ENCODE data around the gene CTNND1.
"Not testable (repeated sequence)": the region's sequence is repeated elsewhere in the genome, so short reads cannot be mapped to it uniquely, and the experiment has no call there.

The CTNND1 gene

DNA sequence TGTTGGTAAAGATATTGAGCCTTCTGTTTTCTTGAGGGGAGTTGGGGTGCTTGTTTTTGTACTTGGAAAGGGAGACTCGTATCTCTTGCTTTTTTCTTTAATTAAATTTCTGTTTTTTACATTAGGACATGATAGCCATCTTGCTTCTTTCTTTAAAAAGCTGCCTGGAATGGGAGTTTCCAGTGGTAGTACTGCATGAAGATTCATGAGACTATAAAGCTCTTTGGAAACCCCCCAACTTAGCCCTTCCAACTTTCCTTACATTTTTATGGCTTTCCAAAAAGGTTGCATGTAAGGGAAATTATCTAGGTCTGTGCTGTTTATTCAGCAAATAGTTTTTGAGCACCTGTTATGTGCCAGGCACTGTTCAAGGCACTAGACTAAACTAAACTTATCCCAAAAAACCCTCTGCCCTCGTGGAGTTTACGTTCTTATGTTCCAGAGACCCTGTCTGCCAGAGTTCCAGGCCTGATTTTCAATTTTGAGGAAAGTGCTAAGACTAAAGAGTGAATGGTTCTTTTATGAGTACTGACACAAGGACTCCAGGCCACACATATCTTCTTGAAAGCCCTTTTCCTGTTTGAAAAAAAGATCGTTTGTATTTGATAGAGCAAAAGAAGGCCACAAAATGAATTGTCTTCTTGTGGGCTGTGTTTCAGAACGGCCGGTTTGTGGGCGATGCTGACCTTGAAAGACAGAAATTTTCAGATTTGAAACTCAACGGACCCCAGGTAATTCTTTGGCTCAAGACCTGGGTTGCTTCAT, 31.9 kb downstream of the CTNND1 start:
- no peak for DNase-seq

DNA sequence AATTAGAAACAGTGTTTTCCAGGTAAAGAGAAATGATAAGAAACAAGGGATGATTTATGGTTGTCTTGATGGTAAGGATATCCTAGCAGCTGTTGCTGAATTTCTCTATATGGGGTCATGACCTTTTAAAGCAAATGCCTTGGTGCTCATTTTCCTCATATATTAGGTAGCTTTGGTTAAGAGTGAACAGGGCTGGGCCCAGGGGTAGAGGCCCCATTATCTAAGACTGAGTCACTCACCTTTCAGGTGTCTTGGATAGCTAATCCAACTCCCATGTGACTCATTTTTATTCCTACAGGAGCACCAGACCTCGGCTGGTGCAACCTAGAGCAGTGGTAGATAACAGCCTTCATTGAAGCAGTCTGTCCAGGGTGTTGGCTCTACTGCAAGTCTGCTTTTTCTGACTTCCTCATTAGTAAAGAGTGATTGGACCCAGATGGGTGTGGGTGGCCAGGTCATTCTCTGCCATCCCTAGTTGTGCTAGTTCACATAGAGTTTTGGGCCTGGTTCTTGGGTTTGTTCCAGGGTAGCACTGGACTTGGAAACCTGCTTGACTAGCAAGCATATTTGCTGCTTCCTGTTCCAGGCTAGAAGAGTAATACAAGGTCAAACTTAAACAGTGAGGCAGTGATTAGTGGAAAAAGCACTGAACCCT, 37.4 kb downstream of the CTNND1 start:
- DNase-seq = peak in 1 of 2 donors; percentile 24

DNA sequence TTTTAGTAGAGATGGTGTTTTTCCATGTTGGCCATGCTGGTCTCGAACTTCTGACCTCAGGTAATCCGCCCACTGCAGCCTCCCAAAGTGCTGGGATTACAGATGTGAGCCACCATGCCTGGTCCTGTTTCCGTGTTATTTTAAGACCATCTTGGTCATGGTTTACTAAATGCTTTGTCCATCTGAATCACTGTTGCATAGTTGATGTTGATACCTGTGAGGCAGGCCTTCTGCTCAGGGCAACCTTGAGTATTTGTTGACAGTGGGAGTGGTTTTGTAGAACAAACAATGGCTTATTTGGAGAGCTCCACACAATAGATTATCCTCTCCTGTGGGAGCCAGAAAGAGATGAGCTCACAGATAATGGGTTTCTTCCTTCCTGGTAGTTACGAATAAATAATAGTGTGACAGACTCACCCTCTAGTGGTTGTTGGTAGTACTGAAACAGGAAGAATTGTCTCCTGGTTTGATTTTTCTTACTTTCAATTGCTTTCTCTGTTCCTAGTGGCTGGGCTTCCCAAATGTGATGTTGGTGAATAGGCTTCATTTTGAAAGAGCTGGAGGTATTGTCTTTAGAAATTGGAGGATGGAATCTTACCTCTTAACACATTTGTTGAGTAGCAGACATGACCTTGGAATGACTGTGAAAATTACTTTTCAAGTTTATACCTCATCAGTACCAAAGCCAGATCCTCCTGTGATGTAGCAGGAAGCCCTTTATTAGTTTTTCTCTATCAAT, 39.0 kb downstream of the CTNND1 start:
- peak; percentile 6 to 69 for DNase-seq

DNA sequence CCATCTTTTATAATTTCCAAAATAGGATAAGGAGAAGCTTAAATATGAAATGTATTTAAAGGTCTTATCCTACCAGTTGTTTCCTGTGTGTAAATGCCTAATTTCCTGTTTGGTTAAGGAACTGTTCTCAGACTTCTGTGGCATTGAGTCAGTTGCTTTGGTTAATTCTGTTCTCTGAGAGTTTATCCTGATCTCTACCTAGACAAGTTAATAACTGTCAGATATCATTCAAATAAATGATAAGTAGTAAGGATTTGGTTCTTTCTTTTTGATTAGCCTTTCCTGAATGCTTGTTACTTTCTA, 39.5 kb downstream of the CTNND1 start:
- no peak for DNase-seq

DNA sequence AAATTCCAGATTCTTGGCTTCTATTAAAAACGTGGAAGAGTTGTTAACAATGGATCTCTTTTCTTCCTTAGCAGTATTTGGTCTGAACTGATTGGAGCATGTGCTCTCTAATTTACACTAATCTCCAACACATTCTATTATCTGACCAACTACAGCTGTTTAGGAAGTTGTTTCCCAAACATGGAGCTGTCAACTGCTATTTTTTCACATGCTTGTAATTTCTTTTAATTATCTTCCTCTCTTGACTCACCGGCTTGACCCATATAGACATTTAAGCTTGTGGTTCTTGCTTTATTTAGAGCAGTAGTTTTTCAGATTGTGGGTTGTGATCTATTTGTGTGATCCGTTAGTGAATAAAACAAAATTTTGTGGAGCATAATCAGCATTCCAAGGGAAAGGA, 40.8 kb downstream of the CTNND1 start:
- DNase-seq = no peak

DNA sequence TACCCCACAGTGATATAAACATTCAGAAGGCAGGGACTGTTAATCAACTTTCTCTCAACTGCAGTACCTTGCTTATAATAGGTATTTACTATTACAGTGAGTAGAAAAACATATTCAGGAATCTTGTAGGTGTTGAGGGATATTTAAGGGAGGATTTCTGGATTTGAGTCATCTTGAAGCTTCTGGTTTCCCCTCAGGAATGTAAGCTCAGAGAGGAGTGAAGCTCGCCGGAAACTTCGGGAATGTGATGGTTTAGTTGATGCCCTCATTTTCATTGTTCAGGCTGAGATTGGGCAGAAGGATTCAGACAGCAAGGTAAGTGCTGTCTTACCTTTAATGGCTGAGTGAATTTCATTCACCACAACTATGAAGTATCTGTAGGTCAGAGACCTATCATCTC, 42.9 kb downstream of the CTNND1 start:
- DNase-seq = no peak

DNA sequence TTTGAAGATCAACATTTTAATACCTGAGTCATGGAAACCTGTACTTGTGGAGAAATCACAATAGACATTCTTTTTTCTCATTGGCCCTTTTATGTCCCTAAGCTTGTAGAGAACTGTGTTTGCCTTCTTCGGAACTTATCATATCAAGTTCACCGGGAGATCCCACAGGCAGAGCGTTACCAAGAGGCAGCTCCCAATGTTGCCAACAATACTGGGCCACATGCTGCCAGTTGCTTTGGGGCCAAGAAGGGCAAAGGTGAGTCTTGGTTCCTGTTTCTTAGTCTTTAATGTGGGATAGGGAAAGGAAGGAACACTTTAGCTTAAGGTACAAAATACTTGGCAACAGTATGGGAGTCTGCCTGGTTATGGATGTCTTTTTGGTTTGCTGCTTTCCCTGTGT, 44.2 kb downstream of the CTNND1 start:
- DNase-seq = no peak

DNA sequence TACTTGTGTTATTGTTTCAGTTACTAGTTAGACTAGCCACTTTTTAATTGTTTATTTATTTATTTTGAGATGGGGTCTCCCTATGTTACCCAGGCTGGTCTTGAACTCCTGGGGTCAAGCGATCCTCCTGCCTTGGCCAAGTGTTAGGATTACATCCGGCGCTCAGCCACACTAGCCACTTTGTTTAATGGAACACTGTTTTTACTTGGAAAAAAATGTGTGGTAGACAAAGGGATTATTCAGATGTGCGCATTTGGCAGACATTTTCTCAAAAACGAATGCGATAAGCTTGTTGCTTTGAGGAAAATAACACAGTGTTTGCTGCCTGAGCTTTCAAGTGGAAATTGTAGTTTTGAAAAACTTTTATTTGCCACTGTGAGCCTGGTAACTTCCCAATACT, 51.0 kb downstream of the CTNND1 start:
- DNase-seq = no peak

DNA sequence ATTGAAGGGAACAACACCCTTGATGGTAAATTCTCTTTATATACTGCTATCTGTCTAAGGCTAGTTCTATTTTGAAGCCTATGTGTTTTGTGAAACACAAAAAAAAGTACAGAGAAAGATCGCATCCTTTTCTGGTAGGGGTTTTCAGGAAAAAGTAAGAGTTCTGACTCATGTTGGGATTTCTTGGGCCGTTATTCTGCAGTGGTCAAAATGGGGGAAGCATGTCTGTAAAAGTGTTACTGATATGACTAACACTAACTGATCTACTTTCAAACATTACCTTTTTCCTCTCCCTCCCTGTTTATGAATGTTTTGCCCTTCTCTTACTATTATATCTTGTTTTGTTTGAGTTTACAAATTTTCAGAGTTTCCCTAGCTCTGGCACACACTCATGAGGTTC, 53.9 kb downstream of the CTNND1 start:
- DNase-seq = no peak

DNA sequence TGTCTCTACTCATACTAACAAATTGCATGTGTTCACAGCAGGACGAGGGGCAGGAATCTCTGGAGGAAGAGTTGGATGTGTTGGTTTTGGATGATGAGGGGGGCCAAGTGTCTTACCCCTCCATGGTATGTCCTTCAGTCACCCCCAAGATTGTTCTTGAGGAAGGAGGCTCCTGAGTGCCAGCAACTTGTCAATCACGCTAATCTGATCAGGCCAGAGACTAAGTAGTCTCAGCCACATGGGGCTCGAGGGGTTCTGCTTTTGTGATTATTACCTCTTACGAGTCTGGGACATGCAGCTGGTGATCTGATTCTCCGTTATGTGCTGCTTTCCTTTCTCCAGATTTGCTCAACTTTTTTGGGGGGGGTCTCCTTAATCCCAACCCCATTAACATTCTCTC, 54.3 kb downstream of the CTNND1 start:
- no peak for DNase-seq

DNA sequence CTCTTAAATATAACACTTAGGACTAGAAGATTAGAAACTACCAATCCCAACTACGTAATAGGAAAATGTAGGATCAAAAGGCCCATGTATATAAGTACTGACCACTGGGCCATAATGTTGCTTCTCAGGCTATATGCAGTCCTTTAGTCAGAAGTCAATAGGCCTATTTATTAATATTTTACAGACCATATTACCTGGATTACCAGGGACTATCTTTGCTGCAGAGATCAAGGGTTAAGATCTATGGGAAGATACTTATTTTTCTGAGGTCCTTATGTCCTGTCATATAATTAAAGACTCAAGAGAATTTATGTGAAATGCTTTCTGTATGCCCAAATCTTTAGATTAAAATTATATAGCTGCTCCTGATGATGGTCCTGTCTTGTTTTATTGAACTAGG, 57.2 kb downstream of the CTNND1 start:
- DNase-seq = no peak

DNA sequence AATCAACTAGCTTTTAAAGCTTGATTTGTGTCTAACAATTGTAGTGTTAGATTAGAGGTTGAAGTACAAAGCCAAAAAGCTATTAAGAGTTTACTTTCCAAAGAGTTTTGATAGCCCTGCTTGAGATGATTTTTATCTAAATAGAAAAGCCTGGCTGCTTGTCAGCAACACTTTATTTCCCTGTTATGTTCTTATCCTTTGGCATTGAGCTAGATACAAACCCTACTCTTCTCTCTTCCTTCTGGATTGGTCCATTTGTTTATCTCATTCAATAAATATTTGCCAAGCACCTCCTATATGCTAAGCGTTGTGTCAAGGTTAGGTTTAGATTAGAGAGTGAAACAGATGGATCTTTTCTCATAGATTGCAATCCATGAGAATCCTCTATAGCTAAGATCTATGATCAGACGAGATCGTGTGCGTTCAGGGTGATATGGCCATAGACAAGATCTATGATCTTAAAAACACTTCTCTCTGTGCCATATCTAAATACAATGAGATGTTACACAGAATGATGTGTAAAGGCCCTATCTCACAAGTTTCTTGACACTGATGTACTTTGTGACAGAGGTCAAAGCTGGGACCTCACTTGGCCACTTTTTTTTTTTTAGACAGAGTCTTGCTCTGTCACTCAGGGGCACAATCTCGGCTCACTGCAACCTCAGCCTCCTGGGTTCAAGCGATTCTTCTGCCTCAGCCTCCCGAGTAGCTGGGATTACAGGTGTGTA, 57.8 kb downstream of the CTNND1 start:
- DNase-seq = no peak

DNA sequence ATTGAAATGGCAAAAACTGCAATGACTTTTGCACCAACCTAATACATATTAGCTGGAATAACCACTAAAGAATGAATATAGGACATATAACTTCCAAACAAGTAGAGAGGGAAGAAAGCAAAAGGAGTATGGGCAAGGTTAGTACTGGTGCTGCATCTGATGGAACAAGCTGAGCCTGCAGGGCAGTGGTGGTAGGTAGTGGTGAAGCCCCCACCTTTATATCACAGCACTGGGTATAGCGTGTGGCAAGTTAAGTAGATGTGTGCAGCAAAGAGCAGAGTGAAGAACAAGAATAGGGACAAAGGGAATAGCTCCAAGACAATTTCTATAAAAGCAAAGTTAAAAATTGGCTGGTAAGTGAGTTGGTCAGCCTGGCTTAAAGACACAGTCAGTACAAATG, 62.3 kb downstream of the CTNND1 start:
- no peak for DNase-seq

DNA sequence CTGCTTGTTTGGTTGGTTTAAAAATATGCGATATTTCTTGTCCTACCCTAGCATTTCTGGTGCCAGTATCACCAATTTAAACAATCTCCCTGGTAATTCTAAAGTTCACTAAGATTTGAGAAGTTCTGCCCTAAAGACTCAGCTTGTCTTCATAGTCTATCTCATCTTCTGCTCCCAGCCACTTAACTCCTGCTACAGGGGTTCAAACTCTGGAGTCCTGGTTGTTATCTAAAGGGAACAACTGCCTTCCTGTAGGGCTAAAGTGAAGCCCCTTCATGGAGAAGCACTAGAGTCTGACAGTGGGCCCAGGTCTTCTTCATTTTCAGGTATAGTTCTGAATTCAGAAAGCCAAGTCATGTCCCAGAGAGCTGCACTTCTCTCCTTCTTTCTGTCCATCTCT, 73.2 kb downstream of the CTNND1 start:
- DNase-seq = no peak

DNA sequence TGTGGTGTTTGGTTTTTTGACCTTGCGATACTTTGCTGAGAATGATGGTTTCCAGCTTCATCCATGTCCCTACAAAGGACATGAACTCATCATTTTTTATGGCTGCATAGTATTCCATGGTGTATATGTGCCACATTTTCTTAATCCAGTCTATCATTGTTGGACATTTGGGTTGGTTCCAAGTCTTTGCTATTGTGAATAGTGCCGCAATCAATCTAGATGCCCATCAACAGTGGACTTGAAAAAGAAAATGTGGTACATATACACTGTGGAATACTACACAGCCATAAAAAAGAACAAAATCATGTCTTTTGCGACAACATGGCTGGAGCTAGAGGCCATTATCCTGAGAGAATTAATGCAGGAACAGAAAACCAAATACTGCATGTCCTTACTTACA, 77.0 kb downstream of the CTNND1 start:
- not testable (repeated sequence) for DNase-seq

DNA sequence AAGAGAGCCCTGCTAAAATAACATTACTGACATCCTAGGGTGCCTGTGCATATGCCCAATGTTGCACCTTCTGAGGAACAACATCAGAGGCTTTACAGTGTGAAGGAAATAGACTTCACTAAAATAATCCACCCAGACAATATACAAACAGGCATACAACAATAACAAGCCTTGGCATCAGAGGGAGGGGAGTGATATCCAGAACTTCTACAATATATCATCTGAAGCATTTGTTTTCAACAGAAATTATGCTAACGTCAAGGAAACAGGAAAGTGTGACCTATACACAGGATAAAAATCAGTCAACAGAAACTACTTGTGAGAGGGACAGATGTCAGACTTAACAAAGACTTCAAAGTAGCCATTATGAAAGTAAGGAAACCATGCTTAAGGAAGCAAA, 81.3 kb downstream of the CTNND1 start:
- no peak for DNase-seq

DNA sequence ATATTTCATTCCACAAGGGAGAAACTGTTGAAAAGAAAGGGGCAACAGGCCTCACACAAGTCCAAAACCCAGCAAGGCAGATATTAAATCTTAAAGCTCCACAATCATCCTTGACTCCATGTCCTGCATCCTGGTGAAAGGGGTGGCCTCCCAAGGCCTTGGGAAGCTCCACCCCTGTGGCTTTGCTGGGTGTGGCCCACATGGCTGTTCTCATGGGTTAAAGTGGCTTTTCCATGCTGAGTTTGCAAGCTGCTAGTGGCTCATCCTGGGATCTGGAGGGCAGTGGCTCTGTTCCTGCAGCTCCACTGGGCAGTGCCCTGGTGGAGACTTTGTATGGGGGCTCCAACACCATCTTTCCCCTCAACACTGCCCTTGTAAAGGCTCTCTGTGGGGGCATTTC, 106.4 kb downstream of the CTNND1 start:
- no peak for DNase-seq

DNA sequence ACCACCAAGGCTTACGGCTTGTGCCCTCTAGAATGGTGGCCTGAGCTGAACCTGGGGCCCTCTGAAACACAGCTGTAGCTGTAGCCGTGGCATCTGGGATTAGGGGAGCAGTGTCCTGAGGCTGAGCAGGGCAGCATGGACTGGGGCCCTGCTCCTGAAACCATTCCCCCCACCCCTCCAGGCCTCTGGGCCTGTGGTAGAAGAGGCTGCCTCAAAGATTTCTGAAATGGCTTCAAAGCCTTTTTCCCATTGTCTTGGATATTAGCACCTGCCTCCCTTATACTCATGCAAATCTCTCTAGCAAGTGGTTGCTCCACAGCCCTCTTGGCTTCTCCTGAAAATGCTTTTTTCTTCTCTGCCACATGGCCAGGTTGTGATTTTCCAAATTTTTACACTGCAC, 106.9 kb downstream of the CTNND1 start:
- no peak for DNase-seq
